IPS DF 6.9 (cell line): ENCODE measurements around the gene GRHL1.

Experiments used
- DNase-seq: peaks from one replicate; pipeline ENCODE4 v3.0.0-alpha.2; 2013; ENCODE audit warnings: low read depth, low spot score
- H3K27ac ChIP-seq: one replicate; pipeline ENCODE4 v1.5.1; 2013; ENCODE audit warnings: low read length, control low read depth
- H3K27me3 ChIP-seq: 2 replicates; pipeline ENCODE4 v1.6.1; 2013; ENCODE audit warnings: mild to moderate bottlenecking, low read length; ENCODE audit not compliant: control insufficient read depth, insufficient read depth
- H3K36me3 ChIP-seq: 2 replicates; pipeline ENCODE4 v1.6.1; 2013; ENCODE audit warnings: low read length; ENCODE audit not compliant: control insufficient read depth, insufficient read depth
- H3K4me1 ChIP-seq: 2 replicates; pipeline ENCODE4 v1.6.1; 2013; ENCODE audit warnings: low read length; ENCODE audit not compliant: control insufficient read depth, insufficient read depth
- H3K4me3 ChIP-seq: 2 replicates; pipeline ENCODE4 v1.5.1; 2013; ENCODE audit warnings: mild to moderate bottlenecking, low read length
- H3K9me3 ChIP-seq: 2 replicates; pipeline ENCODE4 v1.6.1; 2013; ENCODE audit warnings: low read length, inconsistent platforms; ENCODE audit not compliant: control insufficient read depth, insufficient read depth
- WGBS: extraction: QIAGEN DNeasy Blood & Tissue Kit; methylation state at CpG from one replicate; pipeline ENCODE4 v1.1.7; 2013; ENCODE audit warnings: mixed read lengths, missing lambda C conversion rate; ENCODE audit not compliant: insufficient read length, insufficient coverage; 5-methylcytosine and 5-hydroxymethylcytosine counted together

The GRHL1 gene

DNA sequence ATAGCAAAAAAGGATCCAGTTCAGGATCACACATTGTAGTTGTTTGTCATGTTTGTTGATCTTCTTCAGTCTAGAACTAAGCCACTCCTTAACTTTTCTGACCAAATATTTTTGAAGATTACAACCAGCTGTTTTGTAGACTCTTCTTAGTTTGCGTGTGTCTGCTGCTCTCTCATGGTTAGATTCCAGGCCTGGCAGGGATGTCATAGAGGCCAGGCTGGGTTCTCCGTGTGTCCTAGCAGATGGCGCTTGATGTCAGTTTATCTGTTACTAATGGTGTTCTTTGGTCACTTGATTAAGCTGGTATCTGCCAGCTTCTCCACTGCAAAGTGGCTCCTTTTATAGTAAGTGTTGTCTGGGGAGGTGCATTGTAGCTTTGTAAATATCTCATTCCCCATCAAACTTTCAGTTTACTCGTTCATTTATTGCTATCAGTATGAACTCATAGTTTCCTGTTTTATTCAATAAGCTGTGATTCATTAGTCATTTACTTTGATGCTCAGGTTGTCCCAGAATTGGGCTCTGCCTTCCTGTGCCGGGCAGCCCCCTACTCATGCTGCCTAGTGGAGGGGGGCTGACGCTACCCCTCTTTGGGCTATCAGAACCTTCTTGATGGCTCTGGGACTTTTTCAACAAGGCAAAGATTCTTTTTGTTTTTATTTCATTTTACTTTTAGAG is 42.1 kb downstream of the GRHL1 start:
- no peaks in the 10 kb centered on the region for H3K36me3 ChIP-seq
- no CpG with 5 or more reads among the region's 6 CpGs for WGBS
- no peaks in the 10 kb centered on the region for H3K27me3 ChIP-seq
- no peak overlapping the region for H3K4me3 ChIP-seq
- no peak for DNase-seq
- H3K9me3 ChIP-seq, result no peaks in the 10 kb centered on the region
- no peak overlapping the region for H3K27ac ChIP-seq
- no peaks in the 10 kb centered on the region for H3K4me1 ChIP-seq

GRCh38 chr2:9994462-9994861 is 43.0 kb downstream of the GRHL1 start:
- no CpG with 5 or more reads among the region's 11 CpGs for WGBS
- Histone ChIP-seq H3K4me3 (no peak overlapping the region), H3K4me1 (no peaks in the 10 kb centered on the region), H3K27me3 (no peaks in the 10 kb centered on the region), H3K36me3 (no peaks in the 10 kb centered on the region), H3K27ac (no peak overlapping the region), H3K9me3 (no peaks in the 10 kb centered on the region)
- DNase-seq, result no peak

GRCh38 chr2:9995059-9995458 is 43.6 kb downstream of the GRHL1 start:
- H3K4me1 ChIP-seq, result no peaks in the 10 kb centered on the region
- no peak for DNase-seq
- no peak overlapping the region for H3K27ac ChIP-seq
- no peaks in the 10 kb centered on the region for H3K9me3 ChIP-seq
- WGBS, result no CpG with 5 or more reads among the region's 5 CpGs
- H3K27me3 ChIP-seq, result no peaks in the 10 kb centered on the region
- no peaks in the 10 kb centered on the region for H3K36me3 ChIP-seq
- H3K4me3 ChIP-seq, result no peak overlapping the region

- no peaks in the 10 kb centered on the region for H3K36me3 ChIP-seq
- no peak for DNase-seq
- no peaks in the 10 kb centered on the region for H3K27me3 ChIP-seq
- no peak overlapping the region for H3K27ac ChIP-seq
- no peak overlapping the region for H3K4me3 ChIP-seq
- H3K4me1 ChIP-seq, result no peaks in the 10 kb centered on the region
- H3K9me3 ChIP-seq, result no peaks in the 10 kb centered on the region
- no CpG with 5 or more reads among the region's 7 CpGs for WGBS
Measured at GRCh38 chr2:9996321-9996720, 44.8 kb downstream of the GRHL1 start.

DNA sequence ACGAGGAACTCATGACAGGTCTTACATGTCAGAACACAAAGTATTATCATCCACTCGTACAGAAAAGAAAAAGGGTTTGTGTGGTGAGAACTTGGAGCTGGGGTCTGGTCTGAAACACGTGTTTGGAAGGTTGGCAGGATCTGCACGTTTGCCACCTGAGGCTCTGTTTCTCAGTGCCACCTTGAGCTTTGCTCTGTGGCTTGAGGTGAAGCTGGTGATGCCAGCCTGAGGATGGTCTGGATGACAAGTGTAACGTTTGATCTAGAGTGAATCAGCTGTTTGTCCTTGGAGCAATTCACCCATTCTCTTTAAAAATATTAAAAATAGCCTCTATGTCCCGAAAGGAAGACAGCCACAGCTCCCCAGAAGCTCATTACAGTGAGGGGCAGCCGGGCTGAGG is 46.4 kb downstream of the GRHL1 start:
- Histone ChIP-seq H3K36me3 (no peaks in the 10 kb centered on the region), H3K9me3 (no peaks in the 10 kb centered on the region), H3K27ac (no peak overlapping the region), H3K4me3 (no peak overlapping the region), H3K27me3 (no peaks in the 10 kb centered on the region), H3K4me1 (no peaks in the 10 kb centered on the region)
- WGBS, result no CpG with 5 or more reads among the region's 7 CpGs
- DNase-seq, result no peak

- DNase-seq, result no peak
- H3K36me3 ChIP-seq, result no peaks in the 10 kb centered on the region
- H3K27ac ChIP-seq, result no peak overlapping the region
- no peaks in the 10 kb centered on the region for H3K4me1 ChIP-seq
- H3K27me3 ChIP-seq, result no peaks in the 10 kb centered on the region
- WGBS, result no CpG with 5 or more reads among the region's 20 CpGs
- no peaks in the 10 kb centered on the region for H3K9me3 ChIP-seq
- no peak overlapping the region for H3K4me3 ChIP-seq
Measured at GRCh38 chr2:9998916-9999654, 47.6 kb downstream of the GRHL1 start.

GRCh38 chr2:9999693-10000092 is 48.2 kb downstream of the GRHL1 start:
- Histone ChIP-seq H3K9me3 (no peaks in the 10 kb centered on the region), H3K27me3 (no peaks in the 10 kb centered on the region), H3K4me1 (no peaks in the 10 kb centered on the region), H3K36me3 (no peaks in the 10 kb centered on the region), H3K27ac (no peak overlapping the region), H3K4me3 (no peak overlapping the region)
- no CpG with 5 or more reads among the region's 1 CpG for WGBS
- no peak for DNase-seq

GRCh38 chr2:10000541-10000940 is 49.0 kb downstream of the GRHL1 start:
- no peak for DNase-seq
- Histone ChIP-seq H3K9me3 (no peaks in the 10 kb centered on the region), H3K36me3 (no peaks in the 10 kb centered on the region), H3K27ac (no peak overlapping the region), H3K4me3 (no peak overlapping the region), H3K4me1 (no peaks in the 10 kb centered on the region), H3K27me3 (no peaks in the 10 kb centered on the region)
- no CpG with 5 or more reads among the region's 8 CpGs for WGBS

GRCh38 chr2:10001586-10001985 is 50.1 kb downstream of the GRHL1 start:
- DNase-seq, result no peak
- H3K36me3 ChIP-seq, result no peaks in the 10 kb centered on the region
- H3K27me3 ChIP-seq, result no peaks in the 10 kb centered on the region
- WGBS, result no CpG with 5 or more reads among the region's 5 CpGs
- H3K9me3 ChIP-seq, result no peaks in the 10 kb centered on the region
- no peak overlapping the region for H3K27ac ChIP-seq
- no peak overlapping the region for H3K4me3 ChIP-seq
- H3K4me1 ChIP-seq, result peaks cover 1% of the 10 kb centered on the region; the same call in 1 of the 2 replicates

DNA sequence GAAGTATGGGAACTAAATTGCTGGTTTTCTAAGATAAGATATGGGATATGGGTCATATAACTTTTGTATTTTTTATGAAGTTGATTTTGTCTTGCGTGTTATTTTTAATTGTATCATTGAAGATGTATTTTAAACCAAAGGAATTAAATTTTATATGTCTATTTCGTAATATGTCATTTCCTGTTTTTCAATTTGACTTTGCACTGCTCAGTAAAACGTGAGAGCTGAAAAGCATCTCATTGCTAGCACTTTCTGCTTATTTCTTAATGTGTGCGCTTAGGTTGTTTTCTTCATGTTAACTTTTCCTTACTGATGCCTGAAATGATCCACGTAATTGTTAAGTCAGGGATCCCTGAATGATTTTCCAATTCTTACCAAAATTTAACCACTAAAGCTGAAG is 50.6 kb downstream of the GRHL1 start:
- no peak overlapping the region for H3K27ac ChIP-seq

DNA sequence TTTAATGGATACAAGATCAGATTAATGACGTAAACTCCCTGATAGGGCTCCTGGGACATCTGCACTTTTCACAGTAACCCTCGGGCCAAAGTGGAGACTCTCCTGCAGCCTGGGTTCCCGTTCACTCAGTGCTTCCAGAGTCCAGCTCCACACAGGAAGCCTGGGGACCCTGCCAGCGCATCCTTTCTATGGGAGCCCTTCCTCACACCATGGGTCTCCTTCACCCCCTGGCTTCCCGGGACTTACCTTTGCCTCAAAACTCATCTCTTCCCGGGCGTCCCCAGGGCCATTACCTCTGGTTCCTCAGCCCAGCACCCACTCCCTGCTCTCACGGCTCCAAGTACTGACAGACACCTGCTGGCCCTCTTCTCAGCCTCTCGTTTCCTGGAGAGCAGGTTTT is 51.2 kb downstream of the GRHL1 start:
- no peaks in the 10 kb centered on the region for H3K36me3 ChIP-seq
- peaks cover 1% of the 10 kb centered on the region; the same call in 1 of the 2 replicates for H3K4me1 ChIP-seq
- DNase-seq, result no peak
- WGBS, result no CpG with 5 or more reads among the region's 9 CpGs
- no peaks in the 10 kb centered on the region for H3K27me3 ChIP-seq
- no peak overlapping the region for H3K27ac ChIP-seq
- H3K9me3 ChIP-seq, result no peaks in the 10 kb centered on the region
- no peak overlapping the region for H3K4me3 ChIP-seq

More for the DNA sequence above, 50.6 kb downstream of the GRHL1 start:
- Histone ChIP-seq H3K36me3 (no peaks in the 10 kb centered on the region), H3K4me1 (peaks cover 1% of the 10 kb centered on the region; the same call in 1 of the 2 replicates), H3K9me3 (no peaks in the 10 kb centered on the region), H3K4me3 (no peak overlapping the region), H3K27me3 (no peaks in the 10 kb centered on the region)
- DNase-seq, result no peak
- no CpG with 5 or more reads among the region's 5 CpGs for WGBS
